IMR-90 (cell line): Measurements from ENCODE around the gene PLXNC1. TPM values are rescaled to one million over a fixed set of nuclear protein-coding genes. Genes with fewer than 3 reads are reported as not detected.

Source experiments
- ATAC-seq: fragments of 200-7000 bp; cut with Tn5 transposase; 2 replicates; pipeline ENCODE4 v1.9.1; 2020; ENCODE audit warnings: low read depth, mild to moderate bottlenecking, moderate library complexity
- BruUV-seq: library from RNA; stranded (reverse); fragments of 400-500 nt; replicated peaks from 2 replicates; lab custom pipeline; 2021; lab: Mats Ljungman, UMichigan
- CTCF ChIA-PET: fragments of 300-600 bp; formaldehyde crosslinking; extraction: SDS; loops from one replicate; lab custom pipeline; 2021; ENCODE audit warnings: antibody characterized with exemption; lab: Yijun Ruan, JAX
- POLR2A ChIA-PET: fragments of 300-600 bp; sonication (Branson Sonifier 250); formaldehyde crosslinking; loops from one replicate; lab custom pipeline; 2022; ENCODE audit warnings: antibody characterized with exemption; ENCODE audit not compliant: unreplicated experiment; lab: Charles Lee
- DNase-seq: peaks from one replicate; pipeline ENCODE4 v3.0.0; 2013
- H2AFZ ChIP-seq: replicated peaks from 2 replicates; pipeline ENCODE3; 2013; ENCODE audit warnings: low read length, mild to moderate bottlenecking; ENCODE audit not compliant: poor library complexity
- H2AK5ac ChIP-seq: 2 replicates; pipeline ENCODE4 v1.6.1; 2013; ENCODE audit warnings: low read depth, low read length, inconsistent platforms
- H2AK9ac ChIP-seq: replicated peaks from 2 replicates; pipeline ENCODE3; 2013; ENCODE audit warnings: mild to moderate bottlenecking, low read depth, low read length, moderate library complexity; ENCODE audit not compliant: poor library complexity
- H2BK120ac ChIP-seq: 2 replicates; pipeline ENCODE4 v1.6.1; 2013; ENCODE audit warnings: low read depth, low read length, inconsistent platforms
- H2BK15ac ChIP-seq: 3 replicates; pipeline ENCODE4 v1.6.1; 2013; ENCODE audit warnings: low read depth, low read length, inconsistent platforms
- H2BK20ac ChIP-seq: 2 replicates; pipeline ENCODE4 v1.6.1; 2013; ENCODE audit warnings: low read depth, mild to moderate bottlenecking, inconsistent platforms, low read length, moderate library complexity
- H2BK5ac ChIP-seq: 2 replicates; pipeline ENCODE4 v1.6.1; 2013; ENCODE audit warnings: mild to moderate bottlenecking, low read depth, low read length, inconsistent platforms; ENCODE audit not compliant: poor library complexity, severe bottlenecking
- H3K14ac ChIP-seq: replicated peaks from 2 replicates; pipeline ENCODE4 v1.6.1; 2013; ENCODE audit warnings: low read depth, low read length, inconsistent platforms
- H3K18ac ChIP-seq: 2 replicates; pipeline ENCODE4 v1.6.1; 2013; ENCODE audit warnings: low read depth, low read length, control low read depth
- H3K23ac ChIP-seq: 2 replicates; pipeline ENCODE4 v1.6.1; 2013; ENCODE audit warnings: low read depth, low read length, inconsistent platforms
- H3K27ac ChIP-seq: 2 replicates; pipeline ENCODE4 v1.5.1; 2013; ENCODE audit warnings: mild to moderate bottlenecking, control low read depth, low read length; ENCODE audit not compliant: insufficient read depth
- H3K27me3 ChIP-seq: 2 replicates; pipeline ENCODE4 v1.6.1; 2013; ENCODE audit warnings: low read length; ENCODE audit not compliant: control insufficient read depth, insufficient read depth
- H3K36me3 ChIP-seq: 2 replicates; pipeline ENCODE4 v1.6.1; 2013; ENCODE audit warnings: low read length, mixed read lengths; ENCODE audit not compliant: control insufficient read depth, insufficient read depth
- H3K4ac ChIP-seq: 2 replicates; pipeline ENCODE4 v1.6.1; 2013; ENCODE audit warnings: low read depth, low read length, inconsistent platforms
- H3K4me1 ChIP-seq: 2 replicates; pipeline ENCODE4 v1.6.1; 2013; ENCODE audit warnings: low read length, mixed read lengths; ENCODE audit not compliant: control insufficient read depth, insufficient read depth
- H3K4me2 ChIP-seq: 2 replicates; pipeline ENCODE4 v1.6.1; 2013; ENCODE audit warnings: low read depth, mild to moderate bottlenecking, control low read depth, low read length, moderate library complexity
- H3K4me3 ChIP-seq: 2 replicates; pipeline ENCODE4 v1.5.1; 2013; ENCODE audit warnings: low read depth, mild to moderate bottlenecking, control low read depth, low read length, moderate library complexity; ENCODE audit not compliant: insufficient read depth
- H3K56ac ChIP-seq: 2 replicates; pipeline ENCODE4 v1.6.1; 2013; ENCODE audit warnings: low read length, inconsistent platforms; ENCODE audit not compliant: insufficient read depth; ENCODE audit errors: extremely low read depth
- H3K79me1 ChIP-seq, 2 experiments: 2 replicates each; pipeline ENCODE4 v1.6.1; 2013; ENCODE audit warnings: low read length in 2 of 2, inconsistent platforms in 1 of 2, low read depth in 1 of 2
- H3K9ac ChIP-seq: 2 replicates; pipeline ENCODE4 v1.6.1; 2013; ENCODE audit warnings: low read depth, low read length, control low read depth
- H3K9me1 ChIP-seq: 2 replicates; pipeline ENCODE4 v1.6.1; 2013; ENCODE audit warnings: low read length, inconsistent platforms; ENCODE audit not compliant: insufficient read depth
- H3K9me3 ChIP-seq: 2 replicates; pipeline ENCODE4 v1.6.1; 2013; ENCODE audit warnings: low read length; ENCODE audit not compliant: control insufficient read depth, insufficient read depth
- H4K20me1 ChIP-seq: 2 replicates; pipeline ENCODE4 v1.6.1; 2013; ENCODE audit warnings: low read length, inconsistent platforms; ENCODE audit not compliant: insufficient read depth
- H4K5ac ChIP-seq: 2 replicates; pipeline ENCODE4 v1.6.1; 2013; ENCODE audit warnings: mild to moderate bottlenecking, low read depth, low read length, control low read depth
- H4K8ac ChIP-seq, 2 experiments: 2 replicates each; pipeline ENCODE4 v1.6.1; 2013; ENCODE audit warnings: low read depth in 2 of 2, low read length in 2 of 2, control low read depth in 1 of 2, inconsistent platforms in 1 of 2
- H4K91ac ChIP-seq: 2 replicates; pipeline ENCODE4 v1.6.1; 2013; ENCODE audit warnings: low read depth, low read length, inconsistent platforms; ENCODE audit not compliant: insufficient read depth
- BHLHE40 ChIP-seq: fragments of 150-350 bp; IDR thresholded peaks from 2 replicates; pipeline ENCODE4 v1.6.1; 2016; ENCODE audit warnings: mild to moderate bottlenecking, low read depth, low read length
- CHD1 ChIP-seq: IDR thresholded peaks from 2 replicates; pipeline ENCODE4 v1.6.1; 2012; ENCODE audit warnings: low read depth, low read length, improper control_type of control experiment
- FOS ChIP-seq: fragments of 150-350 bp; IDR thresholded peaks from 2 replicates; pipeline ENCODE4 v1.6.1; 2016; ENCODE audit warnings: low read depth, low read length
- MAFK ChIP-seq: IDR thresholded peaks from 2 replicates; pipeline ENCODE4 v1.6.1; 2012; ENCODE audit warnings: low read depth, low read length, improper control_type of control experiment
- MXI1 ChIP-seq: IDR thresholded peaks from 2 replicates; pipeline ENCODE4 v1.6.1; 2012; ENCODE audit warnings: low read depth, mild to moderate bottlenecking, low read length, moderate library complexity, borderline replicate concordance
- POLR2A ChIP-seq: IDR thresholded peaks from 2 replicates; pipeline ENCODE4 v1.6.1; 2012; ENCODE audit warnings: mild to moderate bottlenecking, low read depth, low read length
- RCOR1 ChIP-seq: IDR thresholded peaks from 2 replicates; pipeline ENCODE4 v1.6.1; 2012; ENCODE audit warnings: mild to moderate bottlenecking, low read length, improper control_type of control experiment; ENCODE audit not compliant: insufficient replicate concordance
- USF2 ChIP-seq: fragments of 150-350 bp; IDR thresholded peaks from 2 replicates; pipeline ENCODE4 v1.6.1; 2017; ENCODE audit warnings: mild to moderate bottlenecking, antibody characterized with exemption, low read length, low read depth
- WGBS, 2 experiments: methylation state at CpG; one replicate each; pipeline versions ENCODE4 v1.1.5 to v1.1.7; 2013; ENCODE audit warnings: missing lambda C conversion rate in 2 of 2; ENCODE audit not compliant: insufficient read length in 1 of 2; ENCODE audit errors: extremely low coverage in 2 of 2; 5-methylcytosine and 5-hydroxymethylcytosine counted together
- dilution Hi-C: fragments of 300-500 bp; cut with HindIII; formaldehyde crosslinking; loops from one replicate; pipeline ENCODE4 v1.14.3; 2018; ENCODE audit warnings: low sequenced_read_pairs; ENCODE audit not compliant: unreplicated experiment
- in situ Hi-C: fragments of 300-500 bp; cut with MboI; formaldehyde crosslinking; loops from 3 replicates; pipeline ENCODE4 v1.14.3; 2019; ENCODE audit warnings: low sequenced_read_pairs, inconsistent platforms, mixed read lengths
- intact Hi-C: fragments of 100-400 bp; cut with micrococcal nuclease; formaldehyde crosslinking; loops from 2 replicates; pipeline ENCODE4 v1.10.0; 2022
- polyA plus RNA-seq, 3 experiments: library from polyadenylated mRNA; depleted of rRNA; stranded (reverse); fragments of >200 nt; gene quantifications; 2 replicates each; pipeline ENCODE4 v1.2.3, GENCODE V29; 2012; ENCODE audit warnings: low replicate concordance in 1 of 3
- total RNA-seq: library from RNA; depleted of rRNA; stranded (reverse); fragments of >200 nt; gene quantifications from 2 replicates; pipeline ENCODE4 v1.2.3, GENCODE V29; 2012
- TF ChIP-seq, protein P1 (sequence below): fragments of 150-350 bp; IDR thresholded peaks from 2 replicates; pipeline ENCODE4 v1.6.1; 2016; ENCODE audit warnings: low read depth, mild to moderate bottlenecking, low read length, moderate library complexity, borderline replicate concordance

The PLXNC1 gene
- total and polyA plus RNA-seq, 2 of the 4 experiments (the other 2 are of a cell fraction): 1.0 to 1.6 TPM

- no peak overlapping the region for H4K91ac ChIP-seq
- H3K36me3 ChIP-seq: no peaks in the 10 kb centered on the region
- H2BK120ac ChIP-seq: peak overlapping the region; percentile 36
- TF ChIP-seq RCOR1 (no peak), POLR2A (no peak), BHLHE40 (no peak), CHD1 (no peak), USF2 (no peak), FOS (0 out of 2 replicates have a peak, but pooled peaks have one; percentile 25), MXI1 (no peak), MAFK (no peak)
- TF ChIP-seq, protein P1, sequence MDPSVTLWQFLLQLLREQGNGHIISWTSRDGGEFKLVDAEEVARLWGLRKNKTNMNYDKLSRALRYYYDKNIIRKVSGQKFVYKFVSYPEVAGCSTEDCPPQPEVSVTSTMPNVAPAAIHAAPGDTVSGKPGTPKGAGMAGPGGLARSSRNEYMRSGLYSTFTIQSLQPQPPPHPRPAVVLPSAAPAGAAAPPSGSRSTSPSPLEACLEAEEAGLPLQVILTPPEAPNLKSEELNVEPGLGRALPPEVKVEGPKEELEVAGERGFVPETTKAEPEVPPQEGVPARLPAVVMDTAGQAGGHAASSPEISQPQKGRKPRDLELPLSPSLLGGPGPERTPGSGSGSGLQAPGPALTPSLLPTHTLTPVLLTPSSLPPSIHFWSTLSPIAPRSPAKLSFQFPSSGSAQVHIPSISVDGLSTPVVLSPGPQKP: no peak
- no peaks in the 10 kb centered on the region for H4K20me1 ChIP-seq
- ATAC-seq (peak; percentile 88), DNase-seq (peak; percentile 75)
- peak overlapping the region; percentile 36 for H2AK5ac ChIP-seq
- in situ Hi-C loops (no loop called here), intact Hi-C loops (loop anchor here (5.0 kb wide), 1 partner anchor 142 kb away; the partner anchor contains the start of gene PLXNC1), dilution Hi-C loops (no loop called here)
- H3K18ac ChIP-seq: peak overlapping the region; percentile 38
- no peak overlapping the region; the same call in 1 of the 2 replicates for H3K9ac ChIP-seq
- H3K27me3 ChIP-seq: no peaks in the 10 kb centered on the region
- H3K4ac ChIP-seq: peak overlapping the region; percentile 46
- ChIA-PET POLR2A (no interaction called here), CTCF (interaction anchor here (0.5 to 2.2 kb wide), 5 partner anchors 9 to 841 kb away, joined by 3 to 11 read pairs (median 4); no protein-coding TSS in a partner anchor)
- H3K56ac ChIP-seq: no peak overlapping the region
- H3K4me2 ChIP-seq: peak overlapping the region; percentile 69
- H3K27ac ChIP-seq: peak overlapping the region; percentile 72; the same call in 1 of the 2 replicates
- peak overlapping the region; percentile 42; the same call in 1 of the 2 replicates for H2BK20ac ChIP-seq
- no CpG with 5 or more reads among the region's 13 CpGs for WGBS, 2 experiments
- no peak overlapping the region for H3K4me3 ChIP-seq
- H4K5ac ChIP-seq: peak overlapping the region; percentile 23
- H3K14ac ChIP-seq: peak overlapping the region; percentile 65
- peaks cover 13% of the 10 kb centered on the region for H3K4me1 ChIP-seq
- H2BK5ac ChIP-seq: peak overlapping the region; percentile 63
- H3K9me3 ChIP-seq: no peaks in the 10 kb centered on the region
- BruUV-seq: no TSS peak
- H2AFZ ChIP-seq: no peak overlapping the region
- H4K8ac ChIP-seq: peak overlapping the region in 1 of 2 experiments; percentile 26; a peak in 1 of 4 replicates
- H2AK9ac ChIP-seq: peak overlapping the region; percentile 18
- peaks cover 9% of the 10 kb centered on the region for H3K9me1 ChIP-seq
- H3K79me1 ChIP-seq: no peaks in the 10 kb centered on the region
- peak overlapping the region; percentile 48; the same call in 1 of the 2 replicates for H3K23ac ChIP-seq
- no peak overlapping the region for H2BK15ac ChIP-seq
Observed at GRCh38 chr12:94289461-94290312, 141.3 kb downstream of the PLXNC1 start.
